Limb (tissue), 2 donors: ENCODE measurements around the gene CD81.

ENCODE experiments used
- DNase-seq, 2 donors: peaks; one replicate each; pipeline ENCODE4 v3.0.0-alpha.2; 2016; ENCODE audit errors: extremely low spot score in 2 of 2

Gene CD81

GRCh38 chr11:2390091-2390724 is 13.1 kb downstream of the CD81 start:
- DNase-seq, result no peak

GRCh38 chr11:2390725-2391151 is 13.6 kb downstream of the CD81 start:
- no peak for DNase-seq

GRCh38 chr11:2391181-2391975 is 14.3 kb downstream of the CD81 start:
- DNase-seq, result no peak

- no peak for DNase-seq
These were observed 15.3 kb downstream of the CD81 start for GRCh38 chr11:2392241-2392959.

- DNase-seq, result no peak
These were observed 16.2 kb downstream of the CD81 start for GRCh38 chr11:2393111-2393868.

- no peak for DNase-seq
These were observed 17.1 kb downstream of the CD81 start for GRCh38 chr11:2393941-2394817.

- DNase-seq, result no peak
These were observed 17.7 kb downstream of the CD81 start for GRCh38 chr11:2394818-2395105.

- no peak for DNase-seq
These were observed 18.2 kb downstream of the CD81 start for GRCh38 chr11:2395211-2395730.

GRCh38 chr11:2395856-2396255 is 18.7 kb downstream of the CD81 start:
- no peak for DNase-seq

- no peak for DNase-seq
These were observed 19.4 kb downstream of the CD81 start for GRCh38 chr11:2396471-2396870.

GRCh38 chr11:2397005-2397404 is 19.9 kb downstream of the CD81 start:
- no peak for DNase-seq

GRCh38 chr11:2398664-2399355 is 21.7 kb downstream of the CD81 start:
- DNase-seq, result no peak

GRCh38 chr11:2399488-2400068 is 22.5 kb downstream of the CD81 start:
- DNase-seq, result no peak

- DNase-seq, result peak; percentile 100
These were observed 23.1 kb downstream of the CD81 start, which contains the start of gene TSSC4 for GRCh38 chr11:2400069-2400761. TSS of gene TSSC4 (plus strand) at chr11:2400750. CDS start at chr11:2402634, 1,884 bp downstream.

- no peak for DNase-seq
These were observed 23.8 kb downstream of the CD81 start for GRCh38 chr11:2400762-2401435.

GRCh38 chr11:2401436-2401984 is 24.4 kb downstream of the CD81 start:
- DNase-seq, result no peak

GRCh38 chr11:2402106-2402505 is 25.0 kb downstream of the CD81 start:
- no peak for DNase-seq
